Measurements from ENCODE around the gene SLC38A10. TPM values are rescaled to one million over a fixed set of nuclear protein-coding genes. Genes with fewer than 3 reads are reported as not detected.

The SLC38A10 gene
- total and polyA plus RNA-seq, 4 donors: 26.7 to 76.8 (median 59.1) TPM

DNA sequence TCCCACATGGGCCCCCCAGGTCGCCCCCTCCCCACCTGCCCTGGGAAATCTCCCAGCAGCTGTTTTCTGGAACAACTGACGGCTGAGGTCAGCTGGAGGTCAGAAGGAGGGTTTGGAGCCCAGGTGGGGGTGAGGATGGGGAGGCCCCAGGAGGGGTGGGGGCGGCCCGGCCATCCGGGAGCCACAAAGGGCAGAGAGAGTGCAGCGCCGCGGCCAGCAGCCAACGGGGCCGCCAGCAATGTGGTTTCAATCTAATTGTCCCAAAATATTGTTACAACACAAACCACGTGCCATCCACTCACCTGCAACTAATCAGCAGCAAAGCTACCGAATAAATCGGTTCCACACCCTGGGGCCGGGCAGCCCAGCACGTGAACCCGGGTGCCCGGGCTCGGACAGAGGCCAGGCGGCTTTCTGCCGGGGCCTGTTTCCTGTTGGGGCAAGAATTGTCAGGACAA is 28.3 kb upstream of the SLC38A10 start:
- H3K36me3 ChIP-seq (ENCODE audit: control insufficient read depth, insufficient read depth, low read length): no peaks in the 10 kb centered on the region
- no peaks in the 10 kb centered on the region for H3K9me3 ChIP-seq (ENCODE audit: control insufficient read depth, insufficient read depth, low read length)
- H3K4me3 ChIP-seq (ENCODE audit: low read depth, low read length): no peak overlapping the region
- no peak overlapping the region for H3K27ac ChIP-seq (ENCODE audit: low read depth, low read length)
- 58% methylated on average over 14 of the region's 20 CpGs for WGBS (ENCODE audit: insufficient coverage)
- H3K27me3 ChIP-seq (ENCODE audit: control insufficient read depth, insufficient read depth, low read length): no peaks in the 10 kb centered on the region
- H3K4me1 ChIP-seq (ENCODE audit: control insufficient read depth, insufficient read depth, low read length): peaks cover 12% of the 10 kb centered on the region
- no peak for DNase-seq (ENCODE audit: low read depth in 4 of 6, low spot score in 6 of 6)

DNA sequence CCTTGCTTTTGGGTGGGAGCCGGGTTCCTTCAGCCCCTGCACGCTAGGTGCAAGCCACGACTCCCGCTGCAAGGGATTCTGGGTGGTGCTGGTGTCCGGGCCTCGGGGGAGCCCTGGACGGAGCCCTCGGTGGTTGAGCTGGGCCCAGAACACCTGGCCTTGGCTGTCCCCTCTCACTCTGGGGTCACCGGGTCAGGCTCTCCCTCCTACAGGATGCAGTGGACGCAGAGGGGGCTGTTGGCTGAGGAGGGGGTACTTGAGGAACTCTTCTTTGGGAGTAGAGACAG is 27.9 kb upstream of the SLC38A10 start:
- Histone ChIP-seq H3K36me3 (ENCODE audit: control insufficient read depth, insufficient read depth, low read length) (no peaks in the 10 kb centered on the region), H3K4me1 (ENCODE audit: control insufficient read depth, insufficient read depth, low read length) (peaks cover 12% of the 10 kb centered on the region), H3K9me3 (ENCODE audit: control insufficient read depth, insufficient read depth, low read length) (no peaks in the 10 kb centered on the region), H3K27me3 (ENCODE audit: control insufficient read depth, insufficient read depth, low read length) (no peaks in the 10 kb centered on the region), H3K4me3 (ENCODE audit: low read depth, low read length) (no peak overlapping the region), H3K27ac (ENCODE audit: low read depth, low read length) (no peak overlapping the region)
- WGBS (ENCODE audit: insufficient coverage): 69% methylated on average over 8 of the region's 10 CpGs
- DNase-seq (ENCODE audit: low read depth in 4 of 6, low spot score in 6 of 6): no peak

DNA sequence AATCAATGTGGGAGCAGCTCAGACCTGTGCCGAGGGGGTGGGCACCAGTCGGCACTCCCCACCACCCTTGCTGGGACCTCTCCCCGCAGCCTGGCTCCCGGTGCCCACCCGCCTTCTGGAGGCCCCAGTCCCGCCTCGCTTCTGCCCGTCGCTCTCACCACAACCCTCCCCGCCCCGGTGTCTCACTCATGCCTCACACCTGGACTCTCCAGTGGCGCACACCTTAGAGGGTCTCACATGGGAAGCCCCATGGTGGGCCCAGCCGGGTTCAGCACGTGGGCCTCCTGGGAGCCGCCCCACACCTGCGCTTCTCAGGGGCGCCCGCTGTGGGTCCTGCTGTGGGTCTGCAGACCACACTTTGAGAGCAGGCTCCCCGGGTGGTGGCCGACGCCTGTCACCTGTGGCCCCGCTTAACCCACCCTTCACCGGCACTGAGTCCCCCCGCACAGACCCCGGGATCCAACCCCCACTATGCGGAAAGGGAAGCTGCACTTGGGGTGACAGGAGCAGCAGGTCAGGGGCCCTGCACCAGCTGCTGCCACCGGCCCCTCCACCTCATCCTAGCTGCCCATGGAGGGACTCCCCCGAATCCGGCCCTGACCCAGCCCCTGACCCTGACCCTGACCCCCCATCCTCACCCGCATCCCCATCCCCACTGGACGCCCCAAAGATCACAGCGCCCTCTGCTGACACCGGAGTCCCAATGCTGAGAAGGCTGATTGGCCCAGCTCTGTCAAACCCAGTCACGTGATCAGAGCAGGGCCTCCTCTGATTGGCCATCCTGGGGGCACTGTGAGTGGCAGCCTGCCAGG is 27.4 kb upstream of the SLC38A10 start:
- no peaks in the 10 kb centered on the region for H3K27me3 ChIP-seq (ENCODE audit: control insufficient read depth, insufficient read depth, low read length)
- H3K36me3 ChIP-seq (ENCODE audit: control insufficient read depth, insufficient read depth, low read length): no peaks in the 10 kb centered on the region
- 90% methylated on average over 34 of the region's 34 CpGs for WGBS (ENCODE audit: insufficient coverage)
- peaks cover 16% of the 10 kb centered on the region for H3K4me1 ChIP-seq (ENCODE audit: control insufficient read depth, insufficient read depth, low read length)
- H3K27ac ChIP-seq (ENCODE audit: low read depth, low read length): no peak overlapping the region
- no peaks in the 10 kb centered on the region for H3K9me3 ChIP-seq (ENCODE audit: control insufficient read depth, insufficient read depth, low read length)
- DNase-seq (ENCODE audit: low read depth in 4 of 6, low spot score in 6 of 6): no peak
- no peak overlapping the region for H3K4me3 ChIP-seq (ENCODE audit: low read depth, low read length)

DNA sequence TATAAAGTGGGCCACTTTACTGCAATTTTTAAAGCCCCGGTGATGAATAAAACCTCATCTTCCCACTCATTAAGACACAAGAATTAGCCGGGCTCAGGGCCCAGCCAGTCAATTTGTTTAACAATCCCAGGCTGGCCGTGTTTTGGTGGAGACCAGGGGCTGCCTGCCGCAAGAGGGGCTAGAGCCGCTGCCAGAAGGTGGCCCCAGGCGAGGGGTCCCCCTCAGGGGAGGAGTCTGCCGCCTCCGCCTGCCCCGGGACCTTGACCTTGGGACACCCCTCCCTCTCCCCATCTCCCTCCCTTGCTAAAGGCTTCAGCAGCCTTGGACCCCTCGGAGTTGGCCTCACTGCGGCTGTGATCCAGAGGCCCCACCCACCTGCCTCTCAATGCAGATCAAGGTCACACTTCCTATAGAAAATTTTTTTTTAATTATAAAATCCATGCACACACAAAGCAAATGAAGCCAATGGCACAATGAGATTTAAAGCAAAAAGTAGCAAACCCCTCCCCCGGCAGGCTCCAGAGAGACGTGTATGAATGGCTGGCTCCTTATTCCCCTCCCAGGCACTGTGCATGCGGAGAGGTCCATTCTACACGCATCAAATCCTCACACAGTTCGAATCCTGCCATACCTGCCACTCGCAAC is 23.0 kb upstream of the SLC38A10 start:
- Histone ChIP-seq H3K36me3 (ENCODE audit: control insufficient read depth, insufficient read depth, low read length) (no peaks in the 10 kb centered on the region), H3K27ac (ENCODE audit: low read depth, low read length) (no peak overlapping the region), H3K4me3 (ENCODE audit: low read depth, low read length) (no peak overlapping the region), H3K4me1 (ENCODE audit: control insufficient read depth, insufficient read depth, low read length) (peaks cover 40% of the 10 kb centered on the region), H3K27me3 (ENCODE audit: control insufficient read depth, insufficient read depth, low read length) (no peaks in the 10 kb centered on the region), H3K9me3 (ENCODE audit: control insufficient read depth, insufficient read depth, low read length) (no peaks in the 10 kb centered on the region)
- WGBS (ENCODE audit: insufficient coverage): 23% methylated on average over 16 of the region's 17 CpGs
- peak in 2 of 6 donors; percentile 65 to 82 for DNase-seq (ENCODE audit: low read depth in 4 of 6, low spot score in 6 of 6)

DNA sequence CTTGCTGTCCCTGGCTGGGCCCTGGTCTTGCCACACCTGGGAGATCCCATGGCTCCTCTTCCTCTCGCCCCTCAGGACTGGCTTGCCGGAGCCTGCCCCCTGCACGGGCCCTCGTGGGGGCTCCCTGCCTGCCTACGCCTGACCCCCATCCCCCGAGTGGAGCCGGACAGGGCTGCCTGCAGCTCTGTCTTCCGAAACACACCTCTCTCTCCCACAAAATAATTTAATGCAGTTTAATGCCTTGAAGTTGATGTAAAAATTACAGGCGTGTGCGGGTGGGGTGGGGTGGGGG is 22.4 kb upstream of the SLC38A10 start:
- H3K9me3 ChIP-seq (ENCODE audit: control insufficient read depth, insufficient read depth, low read length): no peaks in the 10 kb centered on the region
- H3K27ac ChIP-seq (ENCODE audit: low read depth, low read length): no peak overlapping the region
- H3K27me3 ChIP-seq (ENCODE audit: control insufficient read depth, insufficient read depth, low read length): no peaks in the 10 kb centered on the region
- WGBS (ENCODE audit: insufficient coverage): 30% methylated on average over 3 of the region's 10 CpGs
- no peak overlapping the region for H3K4me3 ChIP-seq (ENCODE audit: low read depth, low read length)
- no peak for DNase-seq (ENCODE audit: low read depth in 4 of 6, low spot score in 6 of 6)
- no peaks in the 10 kb centered on the region for H3K36me3 ChIP-seq (ENCODE audit: control insufficient read depth, insufficient read depth, low read length)
- peaks cover 45% of the 10 kb centered on the region for H3K4me1 ChIP-seq (ENCODE audit: control insufficient read depth, insufficient read depth, low read length)

- H3K9me3 ChIP-seq (ENCODE audit: control insufficient read depth, insufficient read depth, low read length): no peaks in the 10 kb centered on the region
- no peak for DNase-seq (ENCODE audit: low read depth in 4 of 6, low spot score in 6 of 6)
- H3K4me1 ChIP-seq (ENCODE audit: control insufficient read depth, insufficient read depth, low read length): peaks cover 50% of the 10 kb centered on the region
- WGBS (ENCODE audit: insufficient coverage): 84% methylated on average over 15 of the region's 20 CpGs
- no peaks in the 10 kb centered on the region for H3K27me3 ChIP-seq (ENCODE audit: control insufficient read depth, insufficient read depth, low read length)
- H3K36me3 ChIP-seq (ENCODE audit: control insufficient read depth, insufficient read depth, low read length): no peaks in the 10 kb centered on the region
- no peak overlapping the region for H3K4me3 ChIP-seq (ENCODE audit: low read depth, low read length)
- H3K27ac ChIP-seq (ENCODE audit: low read depth, low read length): no peak overlapping the region
Measured at GRCh38 chr17:81315885-81316391, 20.8 kb upstream of the SLC38A10 start.

DNA sequence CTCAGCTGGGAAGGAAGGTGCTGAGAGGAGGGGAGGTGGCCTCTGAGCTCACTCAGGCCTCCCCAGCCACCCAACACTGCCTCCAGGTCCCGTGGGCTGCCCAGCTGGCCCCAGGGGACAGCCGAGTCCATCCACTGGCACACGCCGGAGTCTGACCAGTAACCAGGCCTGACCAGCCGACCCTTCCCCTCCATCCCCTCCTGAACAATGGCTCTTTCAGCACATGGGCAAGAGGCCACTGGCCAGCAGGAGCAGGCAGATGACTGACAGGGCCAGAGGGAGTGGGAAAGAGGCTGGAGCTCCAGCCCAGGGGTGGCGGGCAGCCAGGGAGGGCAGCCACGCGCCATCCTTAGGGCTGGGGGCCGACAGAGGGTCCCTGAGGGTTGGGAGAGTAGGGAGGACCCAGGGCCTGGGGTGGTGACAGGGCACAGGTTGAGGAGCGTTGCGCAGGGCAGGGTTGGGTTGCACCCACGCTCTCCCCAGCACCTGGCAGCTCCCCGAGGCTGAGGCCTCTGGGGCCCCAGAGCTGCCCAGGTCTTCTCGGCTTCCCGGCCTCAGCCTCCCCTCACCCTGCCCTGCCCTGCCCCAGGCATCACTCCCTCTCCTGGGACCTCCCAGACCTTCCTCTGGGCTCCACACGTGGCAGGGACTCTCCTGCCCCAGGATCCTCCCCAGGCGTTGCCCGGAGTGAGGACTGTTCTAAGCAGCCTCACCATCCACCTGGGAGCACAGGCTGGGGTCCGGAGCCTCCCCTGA is 20.2 kb upstream of the SLC38A10 start:
- no peak for DNase-seq (ENCODE audit: low read depth in 4 of 6, low spot score in 6 of 6)
- H3K4me3 ChIP-seq (ENCODE audit: low read depth, low read length): no peak overlapping the region
- peaks cover 54% of the 10 kb centered on the region for H3K4me1 ChIP-seq (ENCODE audit: control insufficient read depth, insufficient read depth, low read length)
- H3K27me3 ChIP-seq (ENCODE audit: control insufficient read depth, insufficient read depth, low read length): no peaks in the 10 kb centered on the region
- H3K9me3 ChIP-seq (ENCODE audit: control insufficient read depth, insufficient read depth, low read length): no peaks in the 10 kb centered on the region
- H3K36me3 ChIP-seq (ENCODE audit: control insufficient read depth, insufficient read depth, low read length): no peaks in the 10 kb centered on the region
- H3K27ac ChIP-seq (ENCODE audit: low read depth, low read length): peak overlapping the region; percentile 47
- 72% methylated on average over 18 of the region's 19 CpGs for WGBS (ENCODE audit: insufficient coverage)

DNA sequence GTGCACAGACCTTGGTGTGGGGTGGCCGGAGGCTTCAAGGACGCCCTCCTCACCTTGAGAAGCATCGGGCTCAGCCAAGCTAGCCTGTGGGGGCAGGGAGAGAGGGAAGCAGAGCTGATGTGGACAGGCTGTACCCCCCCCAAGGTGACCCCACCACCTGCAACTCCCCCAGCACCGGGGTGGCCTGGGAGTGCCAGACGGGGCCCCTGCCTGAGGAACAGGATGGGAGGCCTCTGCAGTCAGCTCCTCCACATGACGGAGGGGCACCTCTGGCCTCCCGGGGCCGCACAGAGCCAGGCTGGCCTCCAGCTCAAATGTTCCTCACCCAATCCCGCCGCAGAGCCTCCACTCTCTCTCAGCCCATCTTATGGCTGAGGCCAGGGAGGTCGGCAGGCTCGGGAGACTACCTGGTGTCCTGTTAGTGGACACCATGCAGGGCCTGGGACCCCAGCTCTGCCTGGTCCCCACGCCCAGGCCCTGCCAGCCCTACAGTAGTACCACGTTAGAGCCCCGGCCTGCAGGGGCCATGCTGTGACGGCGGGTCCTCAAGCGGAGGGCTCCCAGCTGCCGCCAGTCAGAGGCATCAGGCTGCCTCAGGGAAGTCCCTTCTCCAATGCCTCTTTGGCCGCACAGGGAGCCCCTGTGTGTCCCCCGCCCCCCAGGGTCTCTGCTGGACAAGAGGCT is 19.4 kb upstream of the SLC38A10 start:
- no peaks in the 10 kb centered on the region for H3K27me3 ChIP-seq (ENCODE audit: control insufficient read depth, insufficient read depth, low read length)
- H3K9me3 ChIP-seq (ENCODE audit: control insufficient read depth, insufficient read depth, low read length): no peaks in the 10 kb centered on the region
- H3K36me3 ChIP-seq (ENCODE audit: control insufficient read depth, insufficient read depth, low read length): no peaks in the 10 kb centered on the region
- H3K4me1 ChIP-seq (ENCODE audit: control insufficient read depth, insufficient read depth, low read length): peaks cover 62% of the 10 kb centered on the region
- no peak for DNase-seq (ENCODE audit: low read depth in 4 of 6, low spot score in 6 of 6)
- 82% methylated on average over 18 of the region's 21 CpGs for WGBS (ENCODE audit: insufficient coverage)
- H3K4me3 ChIP-seq (ENCODE audit: low read depth, low read length): no peak overlapping the region
- H3K27ac ChIP-seq (ENCODE audit: low read depth, low read length): peak overlapping the region; percentile 47

- Histone ChIP-seq H3K36me3 (ENCODE audit: control insufficient read depth, insufficient read depth, low read length) (no peaks in the 10 kb centered on the region), H3K27me3 (ENCODE audit: control insufficient read depth, insufficient read depth, low read length) (no peaks in the 10 kb centered on the region), H3K9me3 (ENCODE audit: control insufficient read depth, insufficient read depth, low read length) (no peaks in the 10 kb centered on the region), H3K4me1 (ENCODE audit: control insufficient read depth, insufficient read depth, low read length) (peaks cover 69% of the 10 kb centered on the region), H3K4me3 (ENCODE audit: low read depth, low read length) (no peak overlapping the region), H3K27ac (ENCODE audit: low read depth, low read length) (no peak overlapping the region)
- 72% methylated on average over 7 of the region's 17 CpGs for WGBS (ENCODE audit: insufficient coverage)
- DNase-seq (ENCODE audit: low read depth in 4 of 6, low spot score in 6 of 6): no peak
Measured at GRCh38 chr17:81313776-81314397, 18.8 kb upstream of the SLC38A10 start.
